Caco-2 (cell line): Measurements from ENCODE around the gene GJD3. TPM values are rescaled to one million over a fixed set of nuclear protein-coding genes. Genes with fewer than 3 reads are reported as not detected.

ENCODE experiments used
- BruUV-seq: library from RNA; stranded (reverse); fragments of 400-500 nt; replicated peaks from 2 replicates; lab custom pipeline; 2021; lab: Mats Ljungman, UMichigan
- CTCF ChIA-PET: fragments of 300-600 bp; sonication (Branson Sonifier 250); formaldehyde crosslinking; loops from one replicate; lab custom pipeline; 2022; ENCODE audit warnings: antibody characterized with exemption; lab: Charles Lee
- POLR2A ChIA-PET: fragments of 300-600 bp; sonication (Branson Sonifier 250); formaldehyde crosslinking; loops from one replicate; lab custom pipeline; 2022; ENCODE audit warnings: antibody characterized with exemption; lab: Charles Lee
- DNase-seq, 2 experiments: peaks; one replicate each; pipeline versions ENCODE4 v3.0.0 to v3.0.0-alpha.2; 2020 to 2022
- H3K27me3 ChIP-seq: replicated peaks from 2 replicates; pipeline ENCODE4 v1.6.0; 2011; ENCODE audit warnings: low read length; ENCODE audit not compliant: control insufficient read depth, insufficient read depth
- H3K36me3 ChIP-seq: 2 replicates; pipeline ENCODE4 v1.5.1; 2011; ENCODE audit warnings: low read length; ENCODE audit not compliant: control insufficient read depth, insufficient read depth
- H3K4me1 ChIP-seq: fragments of 250-450 bp; sonication (Bioruptor Pico); 2 replicates; pipeline ENCODE4 v1.5.1; 2020; ENCODE audit warnings: mild to moderate bottlenecking
- H3K4me3 ChIP-seq: 2 replicates; pipeline ENCODE4 v1.5.1; 2011; ENCODE audit warnings: low read depth, mild to moderate bottlenecking, control low read depth, low read length
- H3K9me3 ChIP-seq: fragments of 250-450 bp; sonication (Bioruptor Pico); 2 replicates; pipeline ENCODE4 v1.5.1; 2020; ENCODE audit warnings: mild to moderate bottlenecking, moderate library complexity
- H3K27ac Mint-ChIP-seq: one replicate; pipeline ENCODE4 v1.8.0; 2022; ENCODE audit warnings: mixed read lengths; ENCODE audit not compliant: unreplicated experiment
- H3K27me3 Mint-ChIP-seq: one replicate; pipeline ENCODE4 v1.8.0; 2022; ENCODE audit warnings: mixed read lengths; ENCODE audit not compliant: insufficient read depth, unreplicated experiment
- H3K36me3 Mint-ChIP-seq: one replicate; pipeline ENCODE4 v1.8.0; 2022; ENCODE audit warnings: mild to moderate bottlenecking, mixed read lengths; ENCODE audit not compliant: insufficient read depth, unreplicated experiment
- H3K4me1 Mint-ChIP-seq: one replicate; pipeline ENCODE4 v1.8.0; 2022; ENCODE audit warnings: low read depth, mixed read lengths; ENCODE audit not compliant: unreplicated experiment
- H3K4me3 Mint-ChIP-seq: one replicate; pipeline ENCODE4 v1.8.0; 2022; ENCODE audit warnings: mild to moderate bottlenecking, moderate library complexity, mixed read lengths; ENCODE audit not compliant: unreplicated experiment
- H3K9me3 Mint-ChIP-seq: one replicate; pipeline ENCODE4 v1.8.0; 2022; ENCODE audit warnings: mixed read lengths; ENCODE audit not compliant: unreplicated experiment
- CTCF ChIP-seq, 2 experiments: fragments of 200-600 bp in 1 of 2; IDR thresholded peaks; 1 replicate in 1 of 2; 2 replicates in 1 of 2; pipeline versions ENCODE4 v1.5.1 to v1.8.0; 2011 to 2022; ENCODE audit warnings: antibody characterized with exemption in 1 of 2, control low read depth in 1 of 2, inconsistent platforms in 1 of 2, low read depth in 1 of 2, low read length in 1 of 2, mild to moderate bottlenecking in 1 of 2, moderate library complexity in 1 of 2; ENCODE audit not compliant: insufficient read depth in 1 of 2, severe bottlenecking in 1 of 2, unreplicated experiment in 1 of 2
- intact Hi-C: fragments of 100-400 bp; cut with micrococcal nuclease; formaldehyde crosslinking; loops from one replicate; pipeline ENCODE4 v1.10.0; 2022; ENCODE audit not compliant: unreplicated experiment
- total RNA-seq: library from RNA; stranded (reverse); gene quantifications from 2 replicates; pipeline ENCODE4 v1.2.3, GENCODE V29; 2022

Gene GJD3
- total RNA-seq, 1 experiment from 2014 or later: not detected

- peak overlapping the region; percentile 94 for H3K4me3 ChIP-seq
- H3K36me3 Mint-ChIP-seq: peaks cover 14% of the 10 kb centered on the region
- POLR2A ChIA-PET: interaction anchor here (0.6 to 2.3 kb wide), 5 partner anchors 9 to 29 kb away, joined by 4 to 36 read pairs (median 8); no protein-coding TSS in a partner anchor
- no peaks in the 10 kb centered on the region for H3K27me3 Mint-ChIP-seq
- H3K9me3 ChIP-seq: no peaks in the 10 kb centered on the region
- no peaks in the 10 kb centered on the region for H3K27me3 ChIP-seq
- H3K9me3 Mint-ChIP-seq: no peaks in the 10 kb centered on the region
- no peak for DNase-seq
- peak overlapping the region; percentile 83 for H3K27ac Mint-ChIP-seq
- CTCF ChIA-PET: interaction anchor here (0.6 to 3.0 kb wide), 18 partner anchors 9 to 218 kb away, joined by 3 to 40 read pairs (median 6); no protein-coding TSS in a partner anchor
- peaks cover 19% of the 10 kb centered on the region for H3K4me1 ChIP-seq
- no peak for TF ChIP-seq CTCF (IDR thresholded peaks at IDR 0.05; ENCODE audit: insufficient read depth in 1 of 2, low read depth in 1 of 2, low read length in 1 of 2, severe bottlenecking in 1 of 2, unreplicated experiment in 1 of 2)
- H3K4me3 Mint-ChIP-seq: peak overlapping the region; percentile 92
- intact Hi-C loops: no loop called here
- H3K4me1 Mint-ChIP-seq: peaks cover 30% of the 10 kb centered on the region
- no TSS peak for BruUV-seq
- H3K36me3 ChIP-seq: no peaks in the 10 kb centered on the region
Observed at GRCh38 chr17:40315678-40316570, 48.6 kb downstream of the GJD3 start.

- intact Hi-C loops: no loop called here
- CTCF ChIA-PET: interaction anchor here (1.0 to 2.8 kb wide), 2 partner anchors 8 to 40 kb away, joined by 4 to 27 read pairs; no protein-coding TSS in a partner anchor
- no peaks in the 10 kb centered on the region for H3K9me3 ChIP-seq
- peaks cover 14% of the 10 kb centered on the region for H3K36me3 Mint-ChIP-seq
- TF ChIP-seq CTCF (IDR thresholded peaks at IDR 0.05; ENCODE audit: insufficient read depth in 1 of 2, low read depth in 1 of 2, low read length in 1 of 2, severe bottlenecking in 1 of 2, unreplicated experiment in 1 of 2): no peak
- DNase-seq: no peak
- no peak overlapping the region for H3K4me3 Mint-ChIP-seq
- no TSS peak for BruUV-seq
- H3K4me1 ChIP-seq: peaks cover 19% of the 10 kb centered on the region
- H3K4me1 Mint-ChIP-seq: peaks cover 27% of the 10 kb centered on the region
- H3K27me3 Mint-ChIP-seq: no peaks in the 10 kb centered on the region
- H3K4me3 ChIP-seq: no peak overlapping the region
- no peaks in the 10 kb centered on the region for H3K9me3 Mint-ChIP-seq
- POLR2A ChIA-PET: no interaction called here
- no peaks in the 10 kb centered on the region for H3K36me3 ChIP-seq
- H3K27ac Mint-ChIP-seq: no peak overlapping the region
- H3K27me3 ChIP-seq: no peaks in the 10 kb centered on the region
Observed at GRCh38 chr17:40315206-40315605, 49.3 kb downstream of the GJD3 start.

- no peaks in the 10 kb centered on the region for H3K36me3 ChIP-seq
- H3K4me1 ChIP-seq: peaks cover 23% of the 10 kb centered on the region
- POLR2A ChIA-PET: no interaction called here
- DNase-seq: no peak
- Mint-ChIP-seq H3K36me3 (peaks cover 14% of the 10 kb centered on the region), H3K9me3 (no peaks in the 10 kb centered on the region), H3K4me3 (no peak overlapping the region), H3K4me1 (peaks cover 21% of the 10 kb centered on the region), H3K27ac (no peak overlapping the region), H3K27me3 (no peaks in the 10 kb centered on the region)
- no peaks in the 10 kb centered on the region for H3K9me3 ChIP-seq
- intact Hi-C loops: no loop called here
- no TSS peak for BruUV-seq
- CTCF ChIA-PET: interaction anchor here (0.6 kb wide), 1 partner anchor 162 kb away, joined by 6 read pairs; no protein-coding TSS in a partner anchor
- no peak for TF ChIP-seq CTCF (IDR thresholded peaks at IDR 0.05; ENCODE audit: insufficient read depth in 1 of 2, low read depth in 1 of 2, low read length in 1 of 2, severe bottlenecking in 1 of 2, unreplicated experiment in 1 of 2)
- H3K27me3 ChIP-seq: no peaks in the 10 kb centered on the region
- no peak overlapping the region for H3K4me3 ChIP-seq
Observed at GRCh38 chr17:40314584-40314956, 50.0 kb downstream of the GJD3 start.
